ENCODE results near the gene CDKN2B-AS1.

- TF ChIP-seq, protein P1, sequence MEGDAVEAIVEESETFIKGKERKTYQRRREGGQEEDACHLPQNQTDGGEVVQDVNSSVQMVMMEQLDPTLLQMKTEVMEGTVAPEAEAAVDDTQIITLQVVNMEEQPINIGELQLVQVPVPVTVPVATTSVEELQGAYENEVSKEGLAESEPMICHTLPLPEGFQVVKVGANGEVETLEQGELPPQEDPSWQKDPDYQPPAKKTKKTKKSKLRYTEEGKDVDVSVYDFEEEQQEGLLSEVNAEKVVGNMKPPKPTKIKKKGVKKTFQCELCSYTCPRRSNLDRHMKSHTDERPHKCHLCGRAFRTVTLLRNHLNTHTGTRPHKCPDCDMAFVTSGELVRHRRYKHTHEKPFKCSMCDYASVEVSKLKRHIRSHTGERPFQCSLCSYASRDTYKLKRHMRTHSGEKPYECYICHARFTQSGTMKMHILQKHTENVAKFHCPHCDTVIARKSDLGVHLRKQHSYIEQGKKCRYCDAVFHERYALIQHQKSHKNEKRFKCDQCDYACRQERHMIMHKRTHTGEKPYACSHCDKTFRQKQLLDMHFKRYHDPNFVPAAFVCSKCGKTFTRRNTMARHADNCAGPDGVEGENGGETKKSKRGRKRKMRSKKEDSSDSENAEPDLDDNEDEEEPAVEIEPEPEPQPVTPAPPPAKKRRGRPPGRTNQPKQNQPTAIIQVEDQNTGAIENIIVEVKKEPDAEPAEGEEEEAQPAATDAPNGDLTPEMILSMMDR (IDR thresholded peaks at IDR 0.05), result no peak
- TF ChIP-seq EZH2 (IDR thresholded peaks at IDR 0.05; ENCODE audit: borderline replicate concordance, insufficient read depth, low read depth, low read length, poor library complexity, severe bottlenecking), result no peak
Measured at GRCh38 chr9:22045423-22045822, 50.8 kb downstream of the CDKN2B-AS1 start.
